GM19438 (cell line): ENCODE results near the gene AATF.

Source experiments
- ATAC-seq: cut with Tn5 transposase; IDR thresholded peaks from one replicate; pipeline ENCODE4 v1.9.1; 2021; ENCODE audit warnings: low read depth; ENCODE audit not compliant: unreplicated experiment

The AATF gene

GRCh38 chr17:37098152-37098551 lies 149.4 kb downstream of the AATF start:
- no peak for ATAC-seq

- no peak for ATAC-seq
Observed at GRCh38 chr17:37098910-37099664, 150.3 kb downstream of the AATF start.

GRCh38 chr17:37100231-37100630 lies 151.5 kb downstream of the AATF start:
- ATAC-seq: no peak

GRCh38 chr17:37101306-37101705 lies 152.6 kb downstream of the AATF start:
- no peak for ATAC-seq

- ATAC-seq: no peak
Observed at GRCh38 chr17:37103231-37103630, 154.5 kb downstream of the AATF start.

- no peak for ATAC-seq
Observed at GRCh38 chr17:37106049-37106448, 157.3 kb downstream of the AATF start.
